ENCODE data around the gene RWDD1.
"Not testable (repeated sequence)": the region's sequence is repeated elsewhere in the genome, so short reads cannot be mapped to it uniquely, and the experiment has no call there.

The RWDD1 gene

DNA sequence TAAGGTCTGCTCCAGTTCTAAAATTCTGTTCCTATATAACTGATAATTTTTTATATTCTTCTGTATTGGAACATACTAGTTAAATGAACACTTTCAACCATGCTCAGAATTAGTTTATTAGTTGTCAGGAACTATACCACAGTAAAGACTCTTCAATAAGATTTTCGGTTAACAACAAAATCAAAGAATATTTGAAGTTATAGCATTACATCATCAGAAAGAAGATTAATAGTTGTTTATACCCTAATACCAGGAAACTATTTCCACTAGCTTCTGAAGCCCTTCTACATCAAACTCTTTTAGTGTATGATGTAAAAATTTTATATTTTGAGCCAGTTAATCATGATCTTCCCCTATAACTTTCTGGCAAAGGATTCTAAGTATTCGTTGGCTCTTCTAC lies 11.2 kb upstream of the RWDD1 start:
- no peak for DNase-seq (ENCODE audit: low read depth in 2 of 2)

GRCh38 chr6:116561377-116562018 lies 9.8 kb upstream of the RWDD1 start:
- peak; percentile 31 to 60 for DNase-seq (ENCODE audit: low read depth in 2 of 2)

DNA sequence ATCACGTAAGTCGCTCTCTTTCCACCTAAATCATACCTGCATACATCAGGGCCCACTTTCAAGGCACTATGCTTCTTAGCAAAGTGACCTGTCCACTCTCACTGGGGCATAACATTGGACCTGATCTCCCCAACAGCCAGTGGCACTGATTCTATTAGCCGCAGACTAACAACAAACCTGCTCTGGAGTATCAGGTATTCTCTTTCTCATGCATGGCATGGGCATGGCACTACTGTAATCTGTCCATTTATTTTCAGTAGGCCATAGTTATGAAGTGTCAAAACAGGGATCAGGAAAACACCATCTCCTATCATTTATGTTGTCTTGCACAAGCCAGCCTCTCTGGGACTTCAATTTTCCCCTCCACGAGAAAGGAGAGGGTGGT lies 9.3 kb upstream of the RWDD1 start:
- no peak for DNase-seq (ENCODE audit: low read depth in 2 of 2)

GRCh38 chr6:116562614-116563013 lies 8.7 kb upstream of the RWDD1 start:
- DNase-seq (ENCODE audit: low read depth in 2 of 2): no peak

DNA sequence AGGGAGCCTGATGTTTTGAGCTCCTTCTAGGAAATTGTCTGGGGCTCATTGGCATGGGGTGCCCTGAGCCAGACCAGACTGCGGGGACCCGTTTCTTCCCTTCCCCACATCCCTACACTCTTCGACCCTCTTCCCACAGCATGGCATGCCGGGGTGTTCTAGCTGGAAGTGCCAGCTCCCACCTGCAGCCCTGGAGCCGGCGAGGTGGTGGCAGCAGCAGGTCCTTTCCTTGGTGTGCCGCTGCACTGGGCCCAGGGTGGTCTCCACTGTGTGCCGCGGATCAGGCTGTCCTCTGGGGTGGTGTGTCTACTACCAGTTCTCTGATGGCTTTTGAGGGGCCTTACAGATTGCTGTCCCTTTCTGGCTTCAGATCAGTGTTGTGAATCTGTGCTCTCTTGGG lies 7.5 kb upstream of the RWDD1 start:
- no peak for DNase-seq (ENCODE audit: low read depth in 2 of 2)

DNA sequence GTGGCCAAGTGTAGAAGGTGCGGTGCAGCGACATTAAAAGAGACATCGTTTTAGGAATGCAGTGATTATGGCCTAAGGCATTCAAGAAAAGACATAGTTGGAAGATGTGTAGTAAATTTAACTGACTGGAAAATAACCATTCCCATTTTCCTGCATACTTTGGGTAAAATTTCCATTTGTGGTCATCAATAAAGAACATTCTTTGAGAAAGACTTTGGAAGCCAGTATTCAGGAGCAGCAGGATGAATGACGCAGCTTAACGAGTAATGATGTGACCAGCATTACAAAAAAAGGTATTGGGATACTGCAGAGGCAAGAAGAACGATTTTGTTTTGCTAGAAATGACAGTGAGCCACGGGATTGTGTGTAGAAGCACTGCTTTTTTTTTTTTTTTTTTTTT lies 7.0 kb upstream of the RWDD1 start:
- DNase-seq (ENCODE audit: low read depth in 2 of 2): no peak

- no peak for DNase-seq (ENCODE audit: low read depth in 2 of 2)
These were observed 6.1 kb upstream of the RWDD1 start for GRCh38 chr6:116564921-116565872.

DNA sequence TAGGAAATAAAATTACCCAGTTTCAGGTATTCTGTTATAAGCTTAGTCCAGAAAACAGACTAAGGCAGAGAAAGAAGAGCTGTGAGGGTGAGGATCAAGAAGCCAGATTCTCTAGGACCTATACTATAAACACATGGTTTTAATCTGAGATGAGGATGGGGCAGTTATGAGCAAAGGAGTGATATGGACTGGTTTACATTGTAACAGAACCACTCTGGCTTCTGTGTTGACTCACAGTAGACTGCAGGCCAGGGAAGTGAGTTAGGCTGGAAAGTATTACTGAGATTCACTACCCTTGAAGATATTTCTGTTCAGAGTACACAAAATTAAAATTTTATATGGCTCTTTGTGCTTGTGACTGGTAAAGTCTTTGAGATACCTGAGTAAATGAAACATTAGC lies 3.2 kb upstream of the RWDD1 start:
- no peak for DNase-seq (ENCODE audit: low read depth in 2 of 2)

GRCh38 chr6:116568821-116569755 lies 2.2 kb upstream of the RWDD1 start:
- no peak for DNase-seq (ENCODE audit: low read depth in 2 of 2)

DNA sequence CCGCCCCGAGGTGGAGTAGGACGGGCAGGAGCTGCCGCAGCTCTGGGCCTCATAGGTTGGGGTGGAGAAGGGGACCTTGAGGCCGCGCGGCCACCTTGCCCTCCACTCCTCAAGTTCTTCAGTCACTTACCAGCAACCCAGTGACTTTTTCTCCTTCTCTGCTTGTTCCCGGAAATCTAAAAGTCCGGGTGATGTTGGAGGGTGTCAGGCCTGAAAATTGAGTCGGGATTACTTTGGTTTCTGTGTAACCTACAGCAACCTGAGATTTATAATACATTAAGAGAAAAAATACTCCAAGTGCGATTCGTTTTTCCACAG lies 338 bp downstream of the RWDD1 start:
- no peak for DNase-seq (ENCODE audit: low read depth in 2 of 2)

DNA sequence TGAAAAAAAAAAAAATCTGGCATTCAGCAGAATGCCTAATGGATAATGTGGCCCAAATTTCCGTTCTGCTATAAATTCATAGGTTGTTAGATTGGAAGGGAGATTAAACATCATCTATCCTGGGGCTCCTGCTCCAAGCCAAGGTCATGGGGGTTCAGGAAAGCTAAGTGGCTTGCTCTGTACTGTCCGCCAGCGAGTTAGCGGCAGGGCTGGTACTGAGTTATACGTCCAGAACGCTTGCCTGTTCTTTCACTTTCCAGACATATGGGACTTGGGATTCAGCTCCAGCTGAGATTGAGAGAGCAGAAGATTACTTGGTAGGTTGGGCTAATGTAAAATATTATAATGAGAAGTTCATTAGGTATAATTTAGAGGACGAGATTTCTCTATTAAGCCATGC lies 858 bp downstream of the RWDD1 start:
- DNase-seq (ENCODE audit: low read depth in 2 of 2): no peak

DNA sequence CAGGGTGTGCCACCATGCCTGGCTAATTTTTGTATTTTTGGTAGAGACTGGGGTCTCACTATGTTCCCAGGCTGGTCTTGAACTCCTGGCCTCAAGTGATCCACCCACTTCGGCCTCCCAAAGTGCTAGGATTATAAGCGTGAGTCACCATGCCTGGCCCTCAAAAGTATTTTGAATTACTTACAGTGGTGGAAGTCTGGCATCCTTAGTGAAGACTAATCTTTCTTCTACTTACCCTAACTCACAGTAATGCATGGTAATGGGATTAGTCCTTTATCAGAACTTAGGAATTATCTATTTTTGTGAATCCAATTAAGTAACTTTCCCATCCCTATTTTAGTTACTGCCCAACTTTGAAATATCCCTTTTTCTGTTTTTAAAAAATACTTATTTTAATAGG lies 3.9 kb downstream of the RWDD1 start:
- DNase-seq (ENCODE audit: low read depth in 2 of 2): no peak

- no peak for DNase-seq (ENCODE audit: low read depth in 2 of 2)
These were observed 6.2 kb downstream of the RWDD1 start for GRCh38 chr6:116577486-116577885.

- DNase-seq (ENCODE audit: low read depth in 2 of 2): no peak
These were observed 7.0 kb downstream of the RWDD1 start for GRCh38 chr6:116578335-116578734.

- DNase-seq (ENCODE audit: low read depth in 2 of 2): no peak
These were observed 7.8 kb downstream of the RWDD1 start for GRCh38 chr6:116579143-116579542.

- no peak for DNase-seq (ENCODE audit: low read depth in 2 of 2)
These were observed 8.9 kb downstream of the RWDD1 start for GRCh38 chr6:116580198-116580597.

DNA sequence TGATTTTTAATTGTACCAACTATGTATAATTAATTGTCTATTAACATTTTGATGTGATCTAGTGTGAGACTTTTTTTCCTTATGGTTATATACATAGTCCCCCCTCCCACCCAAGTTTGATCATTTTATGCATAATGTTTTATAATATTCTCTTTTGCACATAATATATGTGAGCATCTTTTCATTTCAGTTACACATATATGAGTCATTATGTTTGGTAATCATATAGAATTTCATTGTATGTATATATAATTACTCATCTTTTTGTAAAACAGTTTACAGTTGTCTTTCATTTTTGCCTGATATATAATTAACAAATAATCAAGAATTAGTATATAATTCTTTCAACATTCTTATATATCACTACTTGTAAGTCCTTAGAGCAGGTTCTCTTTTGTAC lies 15.0 kb downstream of the RWDD1 start:
- DNase-seq (ENCODE audit: low read depth in 2 of 2): no peak

DNA sequence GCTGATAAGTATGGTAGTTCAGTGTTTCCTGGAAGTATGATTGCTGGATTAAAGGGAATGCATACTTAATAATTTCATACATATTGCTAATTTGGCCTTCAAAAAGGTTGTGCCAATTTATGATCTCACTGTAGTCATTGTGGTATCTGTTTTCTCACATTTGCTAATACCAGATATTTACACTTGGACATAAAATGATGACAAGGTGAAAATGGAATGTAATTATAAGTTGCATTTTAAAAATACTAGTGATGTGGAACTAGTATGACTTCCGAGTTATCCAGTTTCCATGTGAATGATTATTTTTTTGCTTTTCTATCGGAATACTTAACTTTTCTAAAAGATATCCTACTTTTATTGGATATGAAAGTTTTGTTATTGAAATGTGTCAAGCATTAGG lies 15.4 kb downstream of the RWDD1 start:
- no peak for DNase-seq (ENCODE audit: low read depth in 2 of 2)

DNA sequence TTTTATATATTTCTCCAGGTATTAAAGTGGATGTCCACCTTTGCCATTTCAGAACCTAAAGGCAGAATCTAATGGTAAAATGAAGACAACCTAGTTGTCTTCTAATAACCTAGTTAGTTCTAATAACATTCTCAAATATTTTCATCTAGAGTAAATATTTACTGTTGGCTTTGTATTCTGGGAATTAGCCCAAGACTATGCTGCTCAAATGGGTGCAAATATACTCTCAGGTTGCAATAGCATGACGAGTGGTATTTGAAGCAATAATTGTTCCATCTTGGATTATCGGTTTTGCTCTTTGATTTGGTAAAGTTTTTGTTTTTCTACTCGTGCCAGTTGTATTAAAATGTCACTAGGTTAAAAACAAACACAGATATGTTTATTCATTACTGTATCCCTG lies 23.9 kb downstream of the RWDD1 start:
- no peak for DNase-seq (ENCODE audit: low read depth in 2 of 2)

GRCh38 chr6:116596815-116597214 lies 25.5 kb downstream of the RWDD1 start:
- no peak for DNase-seq (ENCODE audit: low read depth in 2 of 2)

DNA sequence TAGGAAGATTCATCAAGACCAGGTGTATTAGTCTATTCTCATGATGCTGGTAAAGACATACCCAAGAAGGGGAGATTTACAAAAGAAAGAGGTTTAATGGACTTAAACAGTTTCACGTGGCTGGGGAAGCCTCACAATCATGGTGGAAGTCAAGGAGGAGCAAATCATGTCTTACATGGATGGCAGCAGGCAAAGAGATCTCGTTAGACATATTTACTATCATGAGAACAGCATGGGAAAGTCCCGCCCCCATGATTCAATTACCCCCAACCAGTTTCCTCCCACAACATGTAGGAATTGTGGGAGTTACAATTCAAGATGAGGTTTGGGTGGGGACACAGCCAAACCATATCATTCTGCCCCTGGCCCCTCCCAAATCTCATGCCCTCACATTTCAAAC lies 32.6 kb downstream of the RWDD1 start:
- DNase-seq (ENCODE audit: low read depth in 2 of 2): not testable (repeated sequence)

GRCh38 chr6:116604868-116605267 lies 33.6 kb downstream of the RWDD1 start:
- not testable (repeated sequence) for DNase-seq (ENCODE audit: low read depth in 2 of 2)
